HG03025 (cell line): ENCODE measurements around the gene GAP43.

ENCODE experiments used
- ATAC-seq: cut with Tn5 transposase; IDR thresholded peaks from one replicate; pipeline ENCODE4 v1.9.1; 2021; ENCODE audit warnings: mild to moderate bottlenecking, moderate library complexity; ENCODE audit not compliant: unreplicated experiment, low FRiP score

The GAP43 gene

GRCh38 chr3:115692887-115693524, 69.7 kb downstream of the GAP43 start:
- ATAC-seq: peak; percentile 85

GRCh38 chr3:115693868-115694267, 70.6 kb downstream of the GAP43 start:
- no peak for ATAC-seq

- ATAC-seq: no peak
These were observed 71.8 kb downstream of the GAP43 start for GRCh38 chr3:115695090-115695489.

GRCh38 chr3:115697263-115698053, 74.1 kb downstream of the GAP43 start:
- ATAC-seq: no peak

- ATAC-seq: no peak
These were observed 75.7 kb downstream of the GAP43 start for GRCh38 chr3:115698851-115699591.

GRCh38 chr3:115699706-115700105, 76.4 kb downstream of the GAP43 start:
- ATAC-seq: no peak

- ATAC-seq: no peak
These were observed 79.3 kb downstream of the GAP43 start for GRCh38 chr3:115702598-115702997.

- ATAC-seq: peak; percentile 59
These were observed 81.5 kb downstream of the GAP43 start for GRCh38 chr3:115704661-115705338.

- ATAC-seq: no peak
These were observed 83.1 kb downstream of the GAP43 start for GRCh38 chr3:115706311-115706829.

GRCh38 chr3:115708540-115708939, 85.2 kb downstream of the GAP43 start:
- ATAC-seq: no peak

- no peak for ATAC-seq
These were observed 85.8 kb downstream of the GAP43 start for GRCh38 chr3:115709093-115709492.

GRCh38 chr3:115709931-115710330, 86.6 kb downstream of the GAP43 start:
- no peak for ATAC-seq

GRCh38 chr3:115710799-115711198, 87.5 kb downstream of the GAP43 start:
- ATAC-seq: no peak

- no peak for ATAC-seq
These were observed 89.6 kb downstream of the GAP43 start for GRCh38 chr3:115712871-115713270.

- no peak for ATAC-seq
These were observed 90.0 kb downstream of the GAP43 start for GRCh38 chr3:115713284-115713683.

GRCh38 chr3:115715241-115715745, 92.0 kb downstream of the GAP43 start:
- no peak for ATAC-seq

GRCh38 chr3:115720983-115721382, 97.7 kb downstream of the GAP43 start:
- ATAC-seq: no peak

GRCh38 chr3:115725800-115726199, 102.5 kb downstream of the GAP43 start:
- no peak for ATAC-seq

GRCh38 chr3:115727135-115727534, 103.8 kb downstream of the GAP43 start:
- no peak for ATAC-seq

- no peak for ATAC-seq
These were observed 104.7 kb downstream of the GAP43 start for GRCh38 chr3:115728013-115728412.
